HEK293T (cell line): Measurements from ENCODE around the gene SAFB2.

ENCODE experiments used
- CTCF ChIA-PET: fragments of 350-600 bp; formaldehyde crosslinking; extraction: SDS; loops from one replicate; lab custom pipeline; 2021; ENCODE audit warnings: antibody characterized with exemption, inconsistent platforms; lab: Yijun Ruan, JAX
- POLR2A ChIA-PET: fragments of 350-600 bp; formaldehyde crosslinking; extraction: SDS; loops from one replicate; lab custom pipeline; 2020; ENCODE audit warnings: antibody characterized with exemption, inconsistent platforms; lab: Yijun Ruan, JAX
- DNase-seq: peaks from one replicate; pipeline ENCODE4 v3.0.0; 2012; ENCODE audit warnings: mixed read lengths; ENCODE audit errors: extremely low spot score
- ARNT ChIP-seq: fragments of 450-650 bp; IDR thresholded peaks from 2 replicates; pipeline ENCODE4 v1.6.1; 2017; ENCODE audit warnings: mild to moderate bottlenecking
- BHLHE40 ChIP-seq: fragments of 450-650 bp; IDR thresholded peaks from 2 replicates; pipeline ENCODE4 v1.6.1; 2016; ENCODE audit warnings: mild to moderate bottlenecking, moderate library complexity, borderline replicate concordance
- CTBP1 ChIP-seq: fragments of 450-650 bp; IDR thresholded peaks from 2 replicates; pipeline ENCODE4 v1.6.1; 2016; ENCODE audit warnings: borderline replicate concordance
- ELF4 ChIP-seq: fragments of 450-650 bp; IDR thresholded peaks from 2 replicates; pipeline ENCODE4 v1.6.1; 2017; ENCODE audit warnings: antibody characterized with exemption
- FOXA1 ChIP-seq: fragments of 450-650 bp; IDR thresholded peaks from 2 replicates; pipeline ENCODE4 v1.6.1; 2016; ENCODE audit warnings: mild to moderate bottlenecking
- FOXK2 ChIP-seq: fragments of 450-650 bp; IDR thresholded peaks from 2 replicates; pipeline ENCODE4 v1.6.1; 2016; ENCODE audit warnings: mild to moderate bottlenecking
- FOXM1 ChIP-seq: fragments of 450-650 bp; IDR thresholded peaks from 2 replicates; pipeline ENCODE4 v1.6.1; 2017; ENCODE audit warnings: mild to moderate bottlenecking, borderline replicate concordance
- HDGF ChIP-seq: fragments of 450-650 bp; IDR thresholded peaks from 2 replicates; pipeline ENCODE4 v1.6.1; 2017; ENCODE audit warnings: antibody characterized with exemption, borderline replicate concordance
- L3MBTL2 ChIP-seq: fragments of 450-650 bp; conservative IDR thresholded peaks from 2 replicates; pipeline ENCODE4 v1.6.1; 2016; ENCODE audit warnings: mild to moderate bottlenecking
- LEF1 ChIP-seq: fragments of 450-650 bp; IDR thresholded peaks from 2 replicates; pipeline ENCODE4 v1.6.1; 2017; ENCODE audit warnings: mild to moderate bottlenecking, borderline replicate concordance
- NFRKB ChIP-seq: fragments of 450-650 bp; IDR thresholded peaks from 2 replicates; pipeline ENCODE4 v1.6.1; 2016; ENCODE audit warnings: mild to moderate bottlenecking, moderate library complexity
- PKNOX1 ChIP-seq: fragments of 450-650 bp; IDR thresholded peaks from 2 replicates; pipeline ENCODE4 v1.6.1; 2016
- SP1 ChIP-seq: fragments of 450-650 bp; IDR thresholded peaks from 2 replicates; pipeline ENCODE4 v1.6.1; 2017
- SUZ12 ChIP-seq: fragments of 450-650 bp; IDR thresholded peaks from 2 replicates; pipeline ENCODE4 v1.6.1; 2016; ENCODE audit warnings: mild to moderate bottlenecking
- TARDBP ChIP-seq: fragments of 450-650 bp; IDR thresholded peaks from 2 replicates; pipeline ENCODE4 v1.6.1; 2016
- ZNF384 ChIP-seq: fragments of 450-650 bp; IDR thresholded peaks from 2 replicates; pipeline ENCODE4 v1.6.1; 2016

The SAFB2 gene

DNA sequence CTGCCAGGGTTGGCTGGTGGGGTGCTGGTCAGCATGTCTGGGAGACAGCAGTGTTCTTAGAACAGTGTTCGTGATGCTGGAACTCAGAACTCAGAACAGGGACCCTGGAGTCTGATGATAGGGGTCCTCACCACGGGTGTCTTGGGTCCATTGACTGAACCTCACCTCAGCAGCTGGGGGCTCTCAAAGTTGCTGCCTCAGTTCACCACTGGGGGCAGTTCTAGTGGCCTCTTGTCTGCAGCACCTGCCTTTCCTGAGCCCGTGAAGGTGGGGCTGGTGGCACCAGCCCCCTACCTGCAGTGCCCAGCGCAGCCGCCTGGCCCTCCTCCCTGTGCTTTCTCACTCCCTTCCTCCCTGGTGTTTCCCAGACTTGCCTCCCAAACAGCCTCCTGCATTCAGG, 28.8 kb upstream of the SAFB2 start:
- ChIA-PET CTCF (interaction anchor here (1.0 kb wide), 1 partner anchor 20 kb away, joined by 3 read pairs; no protein-coding TSS in a partner anchor), POLR2A (interaction anchor here (0.9 kb wide), 1 partner anchor 28 kb away, joined by 4 read pairs; the partner anchor contains the start of genes SAFB and SAFB2)
- no peak for DNase-seq
- TF ChIP-seq SUZ12: no peak
- TF ChIP-seq BHLHE40: no peak
- TF ChIP-seq CTBP1: no peak
- TF ChIP-seq FOXM1: no peak
- no peak for TF ChIP-seq FOXK2
- no peak for TF ChIP-seq FOXA1
- no peak for TF ChIP-seq L3MBTL2
- TF ChIP-seq ELF4: no peak
- TF ChIP-seq PKNOX1: no peak
- TF ChIP-seq SP1: no peak
- TF ChIP-seq TARDBP: no peak
- TF ChIP-seq HDGF: no peak
- no peak for TF ChIP-seq NFRKB
- TF ChIP-seq ZNF384: no peak
- TF ChIP-seq LEF1: no peak

GRCh38 chr19:5648464-5648863, 25.9 kb upstream of the SAFB2 start:
- CTCF ChIA-PET: no interaction called here

GRCh38 chr19:5646703-5647102, 24.1 kb upstream of the SAFB2 start:
- no peak for TF ChIP-seq LEF1
- no peak for TF ChIP-seq PKNOX1
- TF ChIP-seq FOXA1: no peak
- no peak for TF ChIP-seq ZNF384
- TF ChIP-seq FOXM1: no peak
- TF ChIP-seq ELF4: no peak
- TF ChIP-seq L3MBTL2: no peak
- no peak for TF ChIP-seq ARNT
- CTCF ChIA-PET: no interaction called here
- DNase-seq: no peak
- POLR2A ChIA-PET: no interaction called here

More at GRCh38 chr19:5648464-5648863, 25.9 kb upstream of the SAFB2 start:
- no peak for TF ChIP-seq TARDBP
- no peak for TF ChIP-seq SP1
- TF ChIP-seq PKNOX1: no peak
- TF ChIP-seq ZNF384: no peak
- TF ChIP-seq BHLHE40: no peak
- no peak for TF ChIP-seq HDGF
- no peak for DNase-seq
- POLR2A ChIA-PET: interaction anchor here (0.9 kb wide), 1 partner anchor 25 kb away, joined by 3 read pairs; the partner anchor contains the start of genes SAFB and SAFB2

GRCh38 chr19:5645409-5645808, 22.8 kb upstream of the SAFB2 start:
- ChIA-PET CTCF (interaction anchor here (0.7 kb wide), 1 partner anchor 15 kb away, joined by 4 read pairs; no protein-coding TSS in a partner anchor), POLR2A (no interaction called here)
- TF ChIP-seq FOXA1 (no peak), ELF4 (no peak), PKNOX1 (no peak), CTBP1 (no peak), FOXM1 (no peak), L3MBTL2 (no peak), ZNF384 (no peak), SP1 (no peak), ARNT (no peak), SUZ12 (no peak)
- DNase-seq: no peak

GRCh38 chr19:5644037-5644436, 21.5 kb upstream of the SAFB2 start:
- TF ChIP-seq FOXA1 (no peak), SUZ12 (no peak), ARNT (no peak), FOXK2 (no peak), HDGF (no peak), BHLHE40 (no peak), TARDBP (no peak), L3MBTL2 (no peak), PKNOX1 (no peak), ZNF384 (no peak), ELF4 (no peak), FOXM1 (no peak), LEF1 (no peak), CTBP1 (no peak), NFRKB (no peak), SP1 (no peak)
- CTCF ChIA-PET: no interaction called here
- POLR2A ChIA-PET: no interaction called here
- DNase-seq: no peak

- POLR2A ChIA-PET: no interaction called here
- TF ChIP-seq FOXM1 (no peak), LEF1 (no peak), NFRKB (no peak), L3MBTL2 (no peak), FOXA1 (no peak), HDGF (no peak), SUZ12 (no peak), TARDBP (no peak), ELF4 (no peak), BHLHE40 (no peak), SP1 (no peak), ZNF384 (no peak), FOXK2 (no peak), CTBP1 (no peak)
- no peak for DNase-seq
- CTCF ChIA-PET: interaction anchor here (0.6 kb wide), 1 partner anchor 47 kb away, joined by 3 read pairs; the partner anchor contains the start of gene RPL36
These were observed 20.5 kb upstream of the SAFB2 start for GRCh38 chr19:5643060-5643459.
